Measurements from ENCODE around the gene PRKCH.

- no peak for TF ChIP-seq MXI1 (IDR thresholded peaks at IDR 0.05; ENCODE audit: low read depth, low read length)
- no peak; the same call in 1 of the 2 replicates for TF ChIP-seq POLR2AphosphoS5 (IDR thresholded peaks at IDR 0.05; ENCODE audit: low read length)
- TF ChIP-seq IRF4 (IDR thresholded peaks at IDR 0.05; ENCODE audit: low read depth, low read length): no peak
These were observed 246.6 kb downstream of the PRKCH start for GRCh38 chr14:61567838-61568571.

Data from GM12878 (cell line).